ENCODE data around the gene RASAL1. TPM values are rescaled to one million over a fixed set of nuclear protein-coding genes. Genes with fewer than 3 reads are reported as not detected.

The RASAL1 gene
- total RNA-seq, 1 experiment from 2014 or later = not detected

DNA sequence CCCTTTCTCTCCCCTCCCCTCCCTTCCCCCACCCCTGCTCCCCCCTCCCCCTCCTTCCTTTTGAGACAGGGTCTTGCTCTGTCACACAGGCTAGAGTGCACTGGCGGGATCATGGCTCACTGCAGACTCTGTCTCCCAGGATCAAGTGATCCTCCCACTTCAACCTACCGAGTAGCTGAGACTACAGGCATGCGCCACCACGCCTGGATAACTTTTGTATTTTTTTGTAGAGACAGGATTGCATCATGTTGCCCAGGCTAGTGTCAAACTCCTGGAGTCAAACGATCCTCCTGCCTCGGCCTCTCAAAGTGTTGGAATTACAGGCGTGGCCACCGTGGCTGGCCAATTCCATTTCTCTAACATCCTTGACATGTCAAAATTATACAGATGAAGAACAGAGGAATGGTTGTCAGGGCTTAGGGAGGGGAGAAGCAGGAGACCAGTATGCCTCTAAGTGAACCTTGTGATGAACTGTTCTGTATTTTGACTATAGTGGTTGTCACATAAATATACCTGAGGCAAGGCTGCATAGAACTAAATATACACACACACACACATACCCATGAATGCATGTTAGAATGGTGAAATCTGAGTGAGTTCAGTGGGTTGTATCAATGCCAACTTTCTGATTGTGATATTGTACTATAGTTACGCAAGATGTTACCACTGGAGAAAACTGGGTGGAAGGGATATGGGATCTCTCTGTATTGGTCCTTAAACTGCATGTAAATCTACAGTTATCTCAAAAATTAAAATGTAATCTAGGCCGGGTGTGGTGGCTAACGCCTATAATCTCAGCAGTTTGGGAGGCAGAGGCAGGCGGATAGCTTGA lies 10.4 kb upstream of the RASAL1 start:
- TF ChIP-seq, protein P1, sequence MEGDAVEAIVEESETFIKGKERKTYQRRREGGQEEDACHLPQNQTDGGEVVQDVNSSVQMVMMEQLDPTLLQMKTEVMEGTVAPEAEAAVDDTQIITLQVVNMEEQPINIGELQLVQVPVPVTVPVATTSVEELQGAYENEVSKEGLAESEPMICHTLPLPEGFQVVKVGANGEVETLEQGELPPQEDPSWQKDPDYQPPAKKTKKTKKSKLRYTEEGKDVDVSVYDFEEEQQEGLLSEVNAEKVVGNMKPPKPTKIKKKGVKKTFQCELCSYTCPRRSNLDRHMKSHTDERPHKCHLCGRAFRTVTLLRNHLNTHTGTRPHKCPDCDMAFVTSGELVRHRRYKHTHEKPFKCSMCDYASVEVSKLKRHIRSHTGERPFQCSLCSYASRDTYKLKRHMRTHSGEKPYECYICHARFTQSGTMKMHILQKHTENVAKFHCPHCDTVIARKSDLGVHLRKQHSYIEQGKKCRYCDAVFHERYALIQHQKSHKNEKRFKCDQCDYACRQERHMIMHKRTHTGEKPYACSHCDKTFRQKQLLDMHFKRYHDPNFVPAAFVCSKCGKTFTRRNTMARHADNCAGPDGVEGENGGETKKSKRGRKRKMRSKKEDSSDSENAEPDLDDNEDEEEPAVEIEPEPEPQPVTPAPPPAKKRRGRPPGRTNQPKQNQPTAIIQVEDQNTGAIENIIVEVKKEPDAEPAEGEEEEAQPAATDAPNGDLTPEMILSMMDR (IDR thresholded peaks at IDR 0.05; ENCODE audit: insufficient read depth in 1 of 2, low read depth in 1 of 2, low read length in 1 of 2, severe bottlenecking in 1 of 2, unreplicated experiment in 1 of 2) = no peak
- Histone ChIP-seq H3K27me3 (replicated peaks; ENCODE audit: control insufficient read depth, insufficient read depth, low read length) (no peaks in the 10 kb centered on the region), H3K4me1 (peaks cover 9% of the 10 kb centered on the region), H3K9me3 (no peaks in the 10 kb centered on the region), H3K4me3 (ENCODE audit: low read depth, low read length) (no peak overlapping the region), H3K36me3 (ENCODE audit: control insufficient read depth, insufficient read depth, low read length) (no peaks in the 10 kb centered on the region)
- peaks cover 10% of the 10 kb centered on the region for H3K27me3 Mint-ChIP-seq (ENCODE audit: insufficient read depth, unreplicated experiment)
- no peak overlapping the region for H3K4me3 Mint-ChIP-seq (ENCODE audit: unreplicated experiment)
- no peak for DNase-seq
- CTCF ChIA-PET = no interaction called here
- H3K36me3 Mint-ChIP-seq (ENCODE audit: insufficient read depth, unreplicated experiment) = no peaks in the 10 kb centered on the region
- POLR2A ChIA-PET = no interaction called here
- H3K9me3 Mint-ChIP-seq (ENCODE audit: unreplicated experiment) = no peaks in the 10 kb centered on the region
- intact Hi-C loops (cut with micrococcal nuclease; ENCODE audit: unreplicated experiment) = no loop called here
- no peaks in the 10 kb centered on the region for H3K4me1 Mint-ChIP-seq (ENCODE audit: low read depth, unreplicated experiment)
- H3K27ac Mint-ChIP-seq (ENCODE audit: unreplicated experiment) = no peak overlapping the region
- BruUV-seq (replicated peaks) = no TSS peak

DNA sequence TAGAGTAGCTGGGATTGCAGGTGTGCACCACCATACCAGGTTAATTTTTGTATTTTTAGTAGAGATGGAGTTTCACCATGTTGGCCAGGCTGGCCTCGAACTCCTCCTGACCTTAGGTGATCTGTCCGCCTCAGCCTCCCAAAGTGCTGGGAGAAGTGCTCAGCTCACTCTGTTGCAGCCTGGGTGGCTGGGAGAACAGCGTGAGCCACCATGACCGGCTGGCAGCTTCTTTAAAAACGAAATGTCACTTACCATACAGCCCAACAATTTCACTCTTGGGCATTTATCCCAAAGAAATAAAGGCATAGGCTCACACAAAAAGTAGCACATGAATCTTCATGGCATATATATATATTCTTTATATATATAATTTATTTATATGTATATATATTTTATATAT lies 9.2 kb upstream of the RASAL1 start:
- no peak overlapping the region for H3K27ac Mint-ChIP-seq (ENCODE audit: unreplicated experiment)

DNA sequence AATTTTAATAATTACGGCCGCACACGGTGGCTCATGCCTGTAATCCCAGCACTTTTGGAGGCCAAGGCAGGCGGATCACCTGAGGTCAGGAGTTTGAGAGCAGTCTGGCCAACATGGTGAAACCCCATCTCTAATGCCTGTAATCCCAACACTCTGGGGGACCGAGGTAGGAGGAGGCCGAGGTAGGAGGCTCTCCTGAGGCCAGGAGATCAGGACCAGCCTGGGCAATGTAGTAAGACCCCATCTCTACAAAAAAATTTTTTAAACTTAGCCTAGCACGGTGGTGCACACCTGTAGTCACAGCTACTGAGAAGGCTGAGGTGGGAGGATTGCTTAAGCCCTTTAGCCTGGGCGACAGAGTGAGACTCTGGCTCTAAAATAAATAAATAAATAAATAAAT lies 8.4 kb upstream of the RASAL1 start:
- no peak overlapping the region for H3K27ac Mint-ChIP-seq (ENCODE audit: unreplicated experiment)
- Histone ChIP-seq H3K36me3 (ENCODE audit: control insufficient read depth, insufficient read depth, low read length) (no peaks in the 10 kb centered on the region), H3K27me3 (replicated peaks; ENCODE audit: control insufficient read depth, insufficient read depth, low read length) (no peaks in the 10 kb centered on the region), H3K4me1 (no peaks in the 10 kb centered on the region), H3K9me3 (no peaks in the 10 kb centered on the region), H3K4me3 (ENCODE audit: low read depth, low read length) (no peak overlapping the region)
- intact Hi-C loops (cut with micrococcal nuclease; ENCODE audit: unreplicated experiment) = no loop called here
- no peak overlapping the region for H3K4me3 Mint-ChIP-seq (ENCODE audit: unreplicated experiment)
- H3K9me3 Mint-ChIP-seq (ENCODE audit: unreplicated experiment) = no peaks in the 10 kb centered on the region
- BruUV-seq (replicated peaks) = no TSS peak
- CTCF ChIA-PET = no interaction called here
- H3K27me3 Mint-ChIP-seq (ENCODE audit: insufficient read depth, unreplicated experiment) = peaks cover 4% of the 10 kb centered on the region
- POLR2A ChIA-PET = no interaction called here
- DNase-seq = no peak
- H3K4me1 Mint-ChIP-seq (ENCODE audit: low read depth, unreplicated experiment) = no peaks in the 10 kb centered on the region
- H3K36me3 Mint-ChIP-seq (ENCODE audit: insufficient read depth, unreplicated experiment) = no peaks in the 10 kb centered on the region
- TF ChIP-seq, protein P1 (IDR thresholded peaks at IDR 0.05; ENCODE audit: insufficient read depth in 1 of 2, low read depth in 1 of 2, low read length in 1 of 2, severe bottlenecking in 1 of 2, unreplicated experiment in 1 of 2) = no peak

More for the DNA sequence above, 9.2 kb upstream of the RASAL1 start:
- no peak for DNase-seq
- Histone ChIP-seq H3K9me3 (no peaks in the 10 kb centered on the region), H3K27me3 (replicated peaks; ENCODE audit: control insufficient read depth, insufficient read depth, low read length) (no peaks in the 10 kb centered on the region), H3K4me1 (peaks cover 7% of the 10 kb centered on the region), H3K4me3 (ENCODE audit: low read depth, low read length) (no peak overlapping the region), H3K36me3 (ENCODE audit: control insufficient read depth, insufficient read depth, low read length) (no peaks in the 10 kb centered on the region)
- Mint-ChIP-seq H3K4me1 (ENCODE audit: low read depth, unreplicated experiment) (no peaks in the 10 kb centered on the region), H3K4me3 (ENCODE audit: unreplicated experiment) (no peak overlapping the region), H3K27me3 (ENCODE audit: insufficient read depth, unreplicated experiment) (peaks cover 4% of the 10 kb centered on the region), H3K36me3 (ENCODE audit: insufficient read depth, unreplicated experiment) (no peaks in the 10 kb centered on the region), H3K9me3 (ENCODE audit: unreplicated experiment) (no peaks in the 10 kb centered on the region)
- ChIA-PET POLR2A (no interaction called here), CTCF (no interaction called here)
- intact Hi-C loops (cut with micrococcal nuclease; ENCODE audit: unreplicated experiment) = no loop called here
- TF ChIP-seq, protein P1 (IDR thresholded peaks at IDR 0.05; ENCODE audit: insufficient read depth in 1 of 2, low read depth in 1 of 2, low read length in 1 of 2, severe bottlenecking in 1 of 2, unreplicated experiment in 1 of 2) = no peak
- no TSS peak for BruUV-seq (replicated peaks)

Data from Caco-2 (cell line).